ENCODE results near the gene ARMC7.
"Not testable (repeated sequence)": the region's sequence is repeated elsewhere in the genome, so short reads cannot be mapped to it uniquely, and the experiment has no call there.

The ARMC7 gene

DNA sequence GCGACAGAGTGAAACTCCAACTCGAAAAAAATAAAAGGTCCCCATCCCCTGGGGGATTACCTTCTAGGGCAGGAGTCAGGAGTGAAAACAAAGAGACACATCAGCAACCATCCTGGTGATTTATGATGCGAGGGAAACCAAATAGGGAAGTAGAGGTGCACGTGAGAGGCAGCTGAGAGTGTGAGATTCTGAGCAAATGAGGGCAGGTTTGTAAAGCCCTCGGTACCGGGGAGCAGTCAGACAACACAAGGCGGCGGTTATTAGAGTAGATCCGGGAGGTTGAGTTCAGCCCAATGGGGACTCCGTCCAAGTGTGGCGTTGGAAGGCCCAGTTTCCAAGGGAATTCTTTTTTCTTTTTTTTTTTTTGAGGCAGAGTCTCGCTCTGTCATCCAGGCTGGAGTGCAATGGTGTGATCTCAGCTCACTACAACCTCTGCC, 7.4 kb upstream of the ARMC7 start:
- no peak for DNase-seq

DNA sequence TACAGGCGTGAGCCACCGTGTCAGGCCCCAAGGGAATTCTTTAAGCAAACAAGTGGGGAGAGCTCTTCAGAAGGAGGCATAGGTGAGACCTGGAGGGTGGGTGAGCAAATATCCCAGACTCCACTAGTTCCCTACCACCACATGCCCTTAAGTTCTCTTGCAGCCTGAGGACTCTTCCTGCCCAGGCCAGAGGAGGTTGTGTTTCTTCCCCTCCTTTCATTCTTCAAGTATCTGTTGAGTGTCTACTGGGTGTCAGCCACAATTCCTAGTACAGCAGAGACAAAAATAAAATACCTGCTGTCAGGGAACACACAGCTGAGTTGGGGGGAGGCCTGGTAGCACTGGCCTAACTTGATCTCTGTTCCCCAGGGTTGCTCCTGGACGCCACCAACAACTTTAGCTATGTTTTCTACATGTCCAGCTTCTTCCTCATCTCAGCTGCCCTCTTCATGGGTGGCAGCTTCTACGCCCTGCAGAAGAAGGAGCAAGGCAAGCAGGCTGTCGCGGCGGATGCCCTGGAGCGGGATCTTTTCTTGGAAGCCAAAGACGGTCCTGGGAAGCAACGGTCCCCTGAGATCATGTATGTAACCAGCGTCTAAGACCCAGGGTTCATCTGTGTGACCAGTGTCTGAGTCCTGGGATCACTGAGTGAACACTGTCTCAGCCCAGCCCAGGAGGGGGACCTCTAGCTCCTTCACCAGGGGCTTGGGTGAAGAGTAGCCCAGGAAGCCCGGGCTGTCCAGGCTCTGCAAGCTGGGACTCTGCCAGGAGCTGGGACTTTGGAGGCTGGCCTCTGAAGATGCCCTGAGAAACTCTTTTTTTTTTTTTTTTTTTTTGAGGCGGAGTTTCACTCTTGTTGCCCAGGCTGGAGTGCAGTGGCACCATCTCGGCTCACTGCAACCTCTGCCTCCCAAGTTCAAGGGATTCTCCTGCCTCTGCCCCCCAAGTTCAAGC, 5.9 kb upstream of the ARMC7 start:
- DNase-seq = no peak

DNA sequence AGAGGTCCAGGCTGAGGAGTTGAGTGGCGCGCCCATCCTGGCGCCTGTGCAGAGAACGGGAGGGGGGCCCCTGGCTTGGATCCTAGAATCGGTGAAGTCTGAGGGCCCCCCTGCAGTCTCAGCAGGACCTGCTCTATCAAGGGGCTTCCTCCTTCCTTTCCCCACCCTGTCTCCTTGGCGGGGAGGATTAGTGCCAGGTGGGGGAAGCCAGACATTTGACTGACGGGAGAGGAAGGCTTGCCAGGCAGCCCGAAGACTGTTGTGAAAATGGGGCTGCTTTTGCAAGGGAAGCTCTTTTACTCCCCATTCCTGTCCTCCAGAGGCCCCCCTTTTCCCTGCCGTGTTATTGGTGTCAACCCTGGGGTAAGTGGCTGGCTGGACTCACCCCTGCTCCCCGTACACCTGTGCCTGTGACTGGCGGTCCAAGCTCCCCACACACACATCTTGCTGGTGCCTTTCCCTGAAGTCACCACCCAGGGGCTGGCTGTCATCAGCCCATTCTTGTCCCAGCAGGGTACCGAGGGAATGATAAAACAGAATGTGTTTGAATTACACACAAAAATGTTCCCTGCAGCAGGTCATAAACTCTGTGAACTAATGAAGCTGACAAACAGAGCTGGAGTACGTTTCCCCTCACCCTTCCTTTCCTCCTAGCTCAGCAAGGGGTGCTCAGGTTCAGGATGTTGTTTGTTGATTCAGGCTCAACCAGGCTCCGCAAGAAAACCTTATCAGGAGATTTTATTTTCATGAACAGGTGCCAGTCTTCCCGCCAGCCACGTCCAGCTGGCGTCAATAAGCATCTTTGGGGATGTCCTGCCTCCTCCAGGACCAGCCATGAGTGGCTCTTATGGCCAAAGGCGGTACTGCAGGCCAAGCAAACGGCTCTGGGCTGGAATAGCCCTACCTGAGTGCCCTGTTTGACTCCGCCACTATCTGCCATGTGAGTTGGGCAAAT, 4.4 kb upstream of the ARMC7 start:
- DNase-seq = peak; percentile 8

DNA sequence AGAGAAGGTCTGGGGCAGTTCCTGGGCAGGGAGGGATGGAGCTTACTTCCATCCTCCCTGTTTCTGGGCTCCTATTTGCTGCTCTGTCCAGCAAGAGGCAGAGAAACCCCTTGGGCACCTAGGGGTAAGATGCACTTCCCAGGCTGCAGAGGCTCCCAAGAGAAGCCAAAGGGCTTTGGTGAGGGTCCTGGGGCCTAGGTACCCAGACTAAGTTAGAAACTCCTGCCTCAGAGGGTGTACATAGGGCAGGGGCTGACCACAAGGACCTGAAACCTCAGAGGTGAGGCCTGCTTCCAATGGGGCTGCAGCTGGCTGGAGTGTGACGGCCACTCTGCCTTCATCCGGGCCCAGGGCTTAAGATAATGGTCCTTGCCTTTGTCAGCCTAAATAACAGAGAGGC, 1.6 kb upstream of the ARMC7 start:
- no peak for DNase-seq

DNA sequence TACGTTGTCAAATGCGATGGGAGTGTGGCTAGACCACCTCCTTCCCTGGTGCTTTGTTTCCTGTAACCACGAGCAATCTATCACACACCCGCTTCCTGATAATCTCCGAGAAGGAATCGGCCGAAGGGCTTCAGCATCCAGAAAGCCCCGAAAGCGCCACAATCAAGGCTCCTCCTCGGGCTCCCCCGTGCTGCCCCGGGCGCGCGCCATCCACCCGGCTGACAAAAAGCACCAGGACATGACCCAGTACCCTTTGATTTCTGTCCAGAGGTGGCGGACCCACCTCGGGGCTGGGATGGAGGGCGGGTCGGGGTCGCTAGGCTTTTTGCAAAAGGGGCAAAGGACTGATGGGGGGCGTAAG, 743 bp upstream of the ARMC7 start:
- DNase-seq = no peak

DNA sequence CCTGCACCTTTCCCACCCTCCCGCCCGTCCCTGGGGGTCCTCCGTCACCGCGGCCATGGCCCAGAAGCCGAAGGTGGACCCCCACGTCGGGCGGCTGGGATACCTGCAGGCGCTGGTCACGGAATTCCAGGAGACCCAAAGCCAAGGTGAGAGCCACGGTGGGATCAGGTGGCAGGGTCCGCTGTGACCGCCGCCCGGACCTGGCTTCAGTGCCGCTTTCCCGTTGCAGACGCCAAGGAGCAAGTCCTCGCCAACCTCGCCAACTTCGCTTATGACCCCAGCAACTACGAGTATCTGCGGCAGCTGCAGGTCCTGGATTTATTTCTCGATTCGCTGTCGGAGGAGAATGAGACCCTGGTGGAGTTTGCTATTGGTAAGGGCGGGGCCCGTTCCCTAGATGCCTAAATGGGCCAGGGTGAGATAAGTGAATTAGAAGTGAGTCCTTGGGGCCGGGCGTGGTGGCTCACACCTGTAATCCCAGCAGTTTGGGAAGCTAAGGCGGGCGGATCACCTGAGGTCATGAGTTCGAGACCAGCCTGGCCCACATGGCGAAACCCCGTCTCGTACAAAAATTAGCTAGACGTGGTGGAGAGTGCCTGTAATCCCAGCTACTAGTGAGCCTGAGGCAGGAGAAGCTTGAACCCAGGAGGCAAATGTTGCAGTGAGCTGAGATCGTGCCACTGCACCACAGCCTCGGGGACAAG, 617 bp downstream of the ARMC7 start:
- no peak for DNase-seq

GRCh38 chr17:75111777-75112335, 2.1 kb downstream of the ARMC7 start:
- DNase-seq = no peak

DNA sequence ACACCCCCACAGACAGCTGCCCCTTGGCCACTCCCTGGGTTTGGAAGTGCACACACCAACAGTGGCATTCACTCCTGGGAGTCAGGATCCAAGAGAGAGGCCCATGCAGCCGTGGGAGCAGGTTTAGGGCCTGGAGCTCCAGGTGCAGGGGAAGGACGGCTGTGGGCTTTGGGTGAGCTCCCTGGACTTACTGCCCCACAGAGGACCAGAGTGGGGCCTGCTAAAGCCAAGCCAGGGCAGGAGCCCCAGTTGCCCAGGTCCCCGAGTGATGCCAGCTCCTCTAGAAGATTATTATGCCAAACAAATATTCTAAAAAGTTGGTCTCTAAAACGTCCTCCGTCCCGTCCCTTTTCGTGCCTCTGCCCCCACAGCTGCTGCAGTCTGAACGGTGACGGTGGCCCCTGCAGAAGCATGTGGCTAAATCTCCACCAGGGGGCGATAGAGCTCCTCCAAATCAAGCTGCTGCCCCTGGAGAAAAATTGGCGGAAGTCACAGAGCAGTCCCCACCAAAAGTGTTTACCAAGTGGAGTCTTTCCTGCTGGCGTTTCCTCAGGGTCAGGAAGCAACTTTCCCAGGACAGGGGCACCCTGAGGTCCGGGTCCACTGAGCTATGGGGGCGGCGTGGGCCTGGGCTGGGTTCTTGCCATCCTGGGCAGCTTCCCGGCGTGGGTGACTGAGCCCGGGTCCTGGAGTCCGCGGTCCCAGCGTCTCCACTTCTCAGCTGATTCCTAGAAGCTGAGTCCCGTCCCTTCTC, 4.2 kb downstream of the ARMC7 start:
- DNase-seq = peak; percentile 67

GRCh38 chr17:75114552-75115314, 5.0 kb downstream of the ARMC7 start:
- no peak for DNase-seq

- DNase-seq = no peak
Observed at GRCh38 chr17:75115555-75115954, 5.8 kb downstream of the ARMC7 start.

GRCh38 chr17:75116737-75117136, 7.0 kb downstream of the ARMC7 start:
- DNase-seq = no peak

DNA sequence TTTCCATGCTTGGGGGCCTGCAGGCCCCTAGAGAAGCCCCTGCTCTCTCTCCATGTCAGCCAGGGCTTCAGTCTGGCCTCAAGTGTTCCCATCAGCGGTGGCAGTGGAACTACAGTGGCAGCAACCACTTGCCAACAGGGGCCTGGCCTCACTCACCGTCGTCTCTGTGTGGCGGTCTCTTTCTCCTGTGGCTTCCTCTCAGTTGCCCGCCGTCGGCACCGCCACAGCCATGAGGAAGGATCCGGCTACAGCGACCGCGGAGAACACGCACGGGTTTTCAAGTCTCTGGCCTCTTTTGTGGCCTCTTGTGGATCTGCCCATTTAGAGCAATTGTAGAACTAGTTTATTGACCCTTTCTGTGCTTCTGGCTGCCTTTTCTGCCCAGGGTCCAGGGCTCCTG, 8.5 kb downstream of the ARMC7 start:
- no peak for DNase-seq

- DNase-seq = no peak
Observed at GRCh38 chr17:75124041-75124818, 14.5 kb downstream of the ARMC7 start.

GRCh38 chr17:75124819-75125162, 15.0 kb downstream of the ARMC7 start:
- no peak for DNase-seq

DNA sequence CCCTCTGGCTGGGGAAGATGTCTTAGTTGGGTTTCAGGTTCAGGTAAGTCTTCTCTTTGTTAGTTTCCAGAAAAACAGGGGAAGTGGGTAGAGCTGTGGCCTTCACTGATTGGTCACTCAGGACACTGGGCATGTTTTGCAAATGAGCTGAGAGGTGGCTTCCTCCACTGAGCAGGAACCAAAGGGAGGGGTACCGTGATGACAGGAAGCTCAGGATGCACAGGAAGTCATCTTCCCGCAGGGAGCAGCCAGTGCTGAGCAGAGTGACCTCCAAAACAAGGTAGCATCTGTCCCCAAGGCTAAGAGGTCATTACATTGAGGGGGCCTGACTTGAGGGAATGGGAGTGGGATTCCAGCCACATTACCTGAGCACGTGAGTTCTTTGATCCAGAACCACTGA, 16.2 kb downstream of the ARMC7 start:
- no peak for DNase-seq

- no peak for DNase-seq
Observed at GRCh38 chr17:75126954-75127353, 17.2 kb downstream of the ARMC7 start.

- not testable (repeated sequence) for DNase-seq
Observed at GRCh38 chr17:75127936-75128335, 18.2 kb downstream of the ARMC7 start.

DNA sequence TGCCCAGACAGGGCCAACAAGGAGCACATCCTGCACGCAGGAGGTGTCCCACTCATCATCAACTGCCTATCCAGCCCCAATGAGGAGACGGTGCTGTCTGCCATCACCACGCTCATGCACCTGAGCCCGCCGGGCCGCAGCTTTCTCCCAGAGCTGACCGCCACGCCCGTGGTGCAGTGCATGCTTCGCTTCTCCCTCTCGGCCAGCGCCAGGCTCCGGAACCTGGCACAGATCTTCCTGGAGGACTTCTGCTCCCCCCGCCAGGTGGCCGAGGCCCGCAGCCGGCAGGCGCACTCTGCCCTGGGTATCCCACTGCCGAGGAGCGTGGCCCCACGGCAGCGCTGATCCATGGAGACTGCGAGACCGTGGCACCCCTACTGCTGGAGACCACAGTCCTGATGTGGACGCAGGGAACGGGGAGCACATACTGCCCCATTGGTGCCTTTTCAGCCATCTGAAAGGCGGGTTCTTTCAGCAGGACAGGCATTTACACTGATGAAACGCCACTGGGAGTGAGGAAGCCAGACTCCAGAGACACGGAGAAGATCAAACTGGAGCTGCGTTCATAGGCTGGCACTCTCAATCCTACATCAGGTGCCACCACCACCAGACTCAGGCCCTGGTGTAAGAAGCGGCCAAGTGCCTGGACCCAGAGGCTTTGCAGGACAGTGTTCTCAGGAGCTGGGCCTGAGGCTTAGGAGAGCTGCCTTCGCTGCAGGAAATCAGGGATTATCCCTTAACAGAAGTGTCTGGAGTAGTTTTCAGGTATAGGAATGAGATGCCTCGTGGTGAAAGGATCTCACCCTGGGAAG, 19.1 kb downstream of the ARMC7 start:
- no peak for DNase-seq

DNA sequence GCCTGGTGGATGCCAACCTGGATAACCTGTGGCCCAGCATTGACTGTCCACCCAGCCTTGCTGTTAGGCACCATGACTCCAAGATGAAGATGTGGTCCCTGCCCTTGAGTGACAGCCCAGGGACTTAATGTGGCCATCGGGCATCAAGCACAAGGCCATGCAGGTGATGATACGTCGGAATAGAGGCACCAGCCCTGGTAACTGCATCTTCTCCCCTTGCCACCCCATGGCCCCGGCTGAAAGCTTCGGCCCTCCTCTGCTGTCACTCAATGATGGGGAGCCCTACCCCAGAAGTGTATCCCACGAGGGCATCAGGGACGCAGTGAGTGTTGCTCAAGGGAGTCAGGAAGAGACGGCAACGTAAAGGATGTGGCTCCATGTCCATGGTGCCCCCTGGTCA, 19.8 kb downstream of the ARMC7 start:
- DNase-seq = no peak

All from NCI-H1694 (cell line).